Neural progenitor cell (in vitro differentiated cells): ENCODE measurements around the gene CAPG. TPM values are rescaled to one million over a fixed set of nuclear protein-coding genes. Genes with fewer than 3 reads are reported as not detected.

Experiments used
- DNase-seq: peaks from one replicate; pipeline ENCODE4 v3.0.0-alpha.2; 2016; ENCODE audit warnings: low spot score
- H2AFZ ChIP-seq: fragments of 200-600 bp; sonication (generic); replicated peaks from 2 replicates; pipeline ENCODE4 v1.6.1; 2016; ENCODE audit warnings: antibody characterized with exemption
- H3F3A ChIP-seq: fragments of 200-600 bp; sonication (generic); 2 replicates; pipeline ENCODE4 v1.6.1; 2016; ENCODE audit warnings: antibody characterized with exemption, low read depth
- H3K27ac ChIP-seq: fragments of 200-600 bp; sonication (generic); 2 replicates; pipeline ENCODE4 v1.5.1; 2016; ENCODE audit warnings: mild to moderate bottlenecking
- H3K27me3 ChIP-seq: fragments of 200-600 bp; sonication (generic); 2 replicates; pipeline ENCODE4 v1.6.1; 2016; ENCODE audit warnings: mild to moderate bottlenecking, moderate library complexity
- H3K36me3 ChIP-seq: fragments of 200-600 bp; sonication (generic); 2 replicates; pipeline ENCODE4 v1.5.1; 2016
- H3K4me1 ChIP-seq: fragments of 200-600 bp; sonication (generic); 2 replicates; pipeline ENCODE4 v1.6.1; 2016; ENCODE audit warnings: mixed run types
- H3K4me2 ChIP-seq: fragments of 200-600 bp; sonication (generic); 2 replicates; pipeline ENCODE4 v1.6.1; 2016
- H3K4me3 ChIP-seq: fragments of 200-600 bp; sonication (generic); 2 replicates; pipeline ENCODE4 v1.5.1; 2016
- H3K79me2 ChIP-seq: fragments of 200-600 bp; sonication (generic); 2 replicates; pipeline ENCODE4 v1.6.1; 2016; ENCODE audit warnings: low read depth
- H3K9ac ChIP-seq: fragments of 200-600 bp; sonication (generic); 2 replicates; pipeline ENCODE4 v1.6.1; 2016
- H3K9me3 ChIP-seq: fragments of 200-600 bp; sonication (generic); 2 replicates; pipeline ENCODE4 v1.5.1; 2016; ENCODE audit warnings: low read depth
- H4K20me1 ChIP-seq: fragments of 200-600 bp; sonication (generic); 2 replicates; pipeline ENCODE4 v1.6.1; 2016; ENCODE audit warnings: low read depth
- H3K27ac Mint-ChIP-seq: 3 replicates; pipeline ENCODE4 v1.8.0; 2021; ENCODE audit warnings: mixed read lengths
- H3K27me3 Mint-ChIP-seq: 2 replicates; pipeline ENCODE4 v1.8.0; 2022; ENCODE audit warnings: low read depth, mild to moderate bottlenecking, inconsistent platforms, moderate library complexity, mixed read lengths; ENCODE audit not compliant: insufficient read depth
- H3K36me3 Mint-ChIP-seq: 3 replicates; pipeline ENCODE4 v1.8.0; 2021; ENCODE audit warnings: mixed read lengths
- H3K4me1 Mint-ChIP-seq: 3 replicates; pipeline ENCODE4 v1.8.0; 2021; ENCODE audit warnings: mixed read lengths
- H3K4me3 Mint-ChIP-seq: 3 replicates; pipeline ENCODE4 v1.8.0; 2021; ENCODE audit warnings: mild to moderate bottlenecking, moderate library complexity, mixed read lengths
- H3K9me3 Mint-ChIP-seq: 3 replicates; pipeline ENCODE4 v1.8.0; 2020; ENCODE audit warnings: mixed read lengths
- EZH2 ChIP-seq: fragments of 200-600 bp; sonication (generic); IDR thresholded peaks from 2 replicates; pipeline ENCODE4 v1.6.1; 2017; ENCODE audit warnings: antibody characterized with exemption, mild to moderate bottlenecking, moderate library complexity
- EZH2phosphoT487 ChIP-seq: fragments of 200-600 bp; sonication (generic); IDR thresholded peaks from 2 replicates; pipeline ENCODE4 v1.6.1; 2017; ENCODE audit warnings: antibody characterized with exemption
- total RNA-seq: library from RNA; depleted of rRNA; stranded (reverse); fragments of >200 nt; gene quantifications from 2 replicates; pipeline ENCODE4 v1.2.3, GENCODE V29; 2015; ENCODE audit warnings: low replicate concordance
- TF ChIP-seq, protein P1 (sequence below): fragments of 200-600 bp; sonication (generic); IDR thresholded peaks from 2 replicates; pipeline ENCODE4 v1.5.1; 2017; ENCODE audit warnings: antibody characterized with exemption, mild to moderate bottlenecking

CAPG gene
- total RNA-seq, 1 donor from 2014 or later, result 23.9 TPM

DNA sequence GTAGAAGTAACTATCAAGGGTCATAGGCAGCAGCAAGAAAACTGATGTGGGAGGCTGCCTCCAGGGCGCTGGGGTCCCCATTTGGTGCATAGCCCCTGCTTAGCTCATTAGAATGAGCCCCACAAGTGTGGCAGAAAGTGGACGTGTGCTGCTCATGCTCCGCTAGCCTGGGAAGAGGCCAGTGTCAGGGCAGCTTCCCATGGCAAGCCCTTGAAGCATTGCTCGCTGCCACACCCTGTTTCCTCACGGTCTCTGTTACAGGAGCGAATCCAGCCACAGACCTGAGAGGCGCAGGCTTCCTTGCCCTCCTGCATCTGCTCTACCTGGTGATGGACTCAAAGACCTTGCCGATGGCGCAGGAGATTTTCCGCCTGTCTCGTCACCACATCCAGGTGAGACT, 33.1 kb downstream of the CAPG start:
- Histone ChIP-seq H3F3A (no peaks in the 10 kb centered on the region), H3K4me3 (no peak overlapping the region), H3K9ac (no peak overlapping the region), H3K79me2 (no peaks in the 10 kb centered on the region), H3K36me3 (peaks cover 17% of the 10 kb centered on the region), H3K4me1 (no peaks in the 10 kb centered on the region), H3K27ac (no peak overlapping the region), H2AFZ (no peak overlapping the region), H4K20me1 (no peaks in the 10 kb centered on the region), H3K4me2 (no peak overlapping the region), H3K9me3 (peaks cover 16% of the 10 kb centered on the region), H3K27me3 (no peaks in the 10 kb centered on the region)
- Mint-ChIP-seq H3K9me3 (peaks cover 12% of the 10 kb centered on the region), H3K36me3 (peaks cover 42% of the 10 kb centered on the region), H3K4me3 (no peak overlapping the region), H3K4me1 (no peaks in the 10 kb centered on the region), H3K27ac (no peak overlapping the region), H3K27me3 (peaks cover 4% of the 10 kb centered on the region)
- no peak for TF ChIP-seq EZH2phosphoT487
- no peak for TF ChIP-seq EZH2
- TF ChIP-seq, protein P1, sequence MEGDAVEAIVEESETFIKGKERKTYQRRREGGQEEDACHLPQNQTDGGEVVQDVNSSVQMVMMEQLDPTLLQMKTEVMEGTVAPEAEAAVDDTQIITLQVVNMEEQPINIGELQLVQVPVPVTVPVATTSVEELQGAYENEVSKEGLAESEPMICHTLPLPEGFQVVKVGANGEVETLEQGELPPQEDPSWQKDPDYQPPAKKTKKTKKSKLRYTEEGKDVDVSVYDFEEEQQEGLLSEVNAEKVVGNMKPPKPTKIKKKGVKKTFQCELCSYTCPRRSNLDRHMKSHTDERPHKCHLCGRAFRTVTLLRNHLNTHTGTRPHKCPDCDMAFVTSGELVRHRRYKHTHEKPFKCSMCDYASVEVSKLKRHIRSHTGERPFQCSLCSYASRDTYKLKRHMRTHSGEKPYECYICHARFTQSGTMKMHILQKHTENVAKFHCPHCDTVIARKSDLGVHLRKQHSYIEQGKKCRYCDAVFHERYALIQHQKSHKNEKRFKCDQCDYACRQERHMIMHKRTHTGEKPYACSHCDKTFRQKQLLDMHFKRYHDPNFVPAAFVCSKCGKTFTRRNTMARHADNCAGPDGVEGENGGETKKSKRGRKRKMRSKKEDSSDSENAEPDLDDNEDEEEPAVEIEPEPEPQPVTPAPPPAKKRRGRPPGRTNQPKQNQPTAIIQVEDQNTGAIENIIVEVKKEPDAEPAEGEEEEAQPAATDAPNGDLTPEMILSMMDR, result no peak
- DNase-seq, result no peak

DNA sequence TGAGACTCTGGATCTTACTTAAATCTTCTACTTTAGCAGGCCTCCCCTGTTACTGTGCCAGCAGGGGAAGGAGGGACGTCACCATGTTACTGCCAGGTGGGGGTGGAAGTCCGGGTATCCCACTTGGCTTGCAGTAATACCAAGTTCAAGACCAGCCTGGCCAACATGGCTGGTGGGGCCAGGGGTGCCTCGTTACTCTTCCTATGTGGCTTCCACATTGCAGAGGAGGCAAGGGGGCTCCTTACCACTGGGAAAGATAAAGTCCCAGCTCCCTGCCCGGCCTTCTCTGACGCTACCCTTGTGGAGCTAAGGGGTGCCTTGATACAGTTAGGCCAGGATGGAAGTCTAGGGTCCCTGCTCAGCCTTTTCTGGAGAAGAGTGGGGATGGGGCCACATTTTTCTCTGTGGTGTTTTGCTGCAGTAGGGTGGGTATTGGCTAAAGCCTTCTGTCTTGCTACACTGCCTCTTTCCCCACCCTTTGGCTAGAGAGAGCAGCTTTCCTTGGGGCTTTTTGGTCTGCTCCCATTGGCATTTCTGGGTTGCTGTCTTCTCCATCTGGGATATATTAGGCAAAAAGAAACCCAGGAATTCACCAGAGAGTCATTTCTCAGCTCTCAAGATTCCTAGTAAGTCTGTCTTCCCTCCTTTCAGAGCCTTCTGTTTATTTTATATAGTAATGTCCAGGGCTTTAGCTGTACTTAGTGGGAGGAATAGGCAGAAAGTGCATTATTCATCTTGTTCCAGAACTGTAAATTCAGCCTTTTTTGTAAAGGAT, 33.7 kb downstream of the CAPG start:
- no peaks in the 10 kb centered on the region for H3K4me1 ChIP-seq
- H3K9me3 Mint-ChIP-seq, result peaks cover 10% of the 10 kb centered on the region
- H3F3A ChIP-seq, result no peaks in the 10 kb centered on the region
- no peaks in the 10 kb centered on the region for H3K79me2 ChIP-seq
- H3K36me3 Mint-ChIP-seq, result peaks cover 40% of the 10 kb centered on the region
- peaks cover 17% of the 10 kb centered on the region for H3K36me3 ChIP-seq
- H3K4me3 Mint-ChIP-seq, result no peak overlapping the region
- no peak overlapping the region for H2AFZ ChIP-seq
- DNase-seq, result no peak
- no peak overlapping the region for H3K9ac ChIP-seq
- H3K4me1 Mint-ChIP-seq, result no peaks in the 10 kb centered on the region
- H3K4me2 ChIP-seq, result no peak overlapping the region
- TF ChIP-seq EZH2phosphoT487, result no peak
- TF ChIP-seq EZH2, result no peak
- TF ChIP-seq, protein P1, result no peak
- peaks cover 16% of the 10 kb centered on the region for H3K9me3 ChIP-seq
- no peak overlapping the region for H3K4me3 ChIP-seq
- H3K27me3 ChIP-seq, result no peaks in the 10 kb centered on the region
- H3K27me3 Mint-ChIP-seq, result peaks cover 4% of the 10 kb centered on the region
- no peaks in the 10 kb centered on the region for H4K20me1 ChIP-seq
- no peak overlapping the region for H3K27ac Mint-ChIP-seq
- no peak overlapping the region for H3K27ac ChIP-seq

DNA sequence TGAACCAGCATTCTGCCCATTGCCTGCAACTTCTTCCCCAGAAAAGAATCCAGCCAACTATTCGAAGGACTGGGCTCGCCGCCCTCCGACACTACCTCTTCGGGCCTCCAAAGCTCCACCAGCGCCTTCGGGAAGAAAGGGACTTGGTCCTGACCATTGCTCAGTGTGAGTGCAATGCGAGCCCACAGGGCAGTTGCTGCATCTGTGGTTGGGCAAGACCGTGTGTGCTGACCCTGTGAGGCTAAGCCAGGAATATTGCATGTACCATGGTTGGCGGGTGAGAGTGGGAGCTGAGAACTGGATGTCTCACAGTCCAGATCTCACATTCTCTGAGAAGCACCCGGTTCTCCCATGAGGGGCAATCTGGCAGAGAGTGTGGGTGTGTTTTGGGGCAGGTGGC, 39.1 kb downstream of the CAPG start:
- H3K27ac Mint-ChIP-seq, result no peak overlapping the region
- no peak overlapping the region for H3K4me3 Mint-ChIP-seq
- no peak for TF ChIP-seq EZH2phosphoT487
- TF ChIP-seq, protein P1, result no peak
- Histone ChIP-seq H3K9me3 (no peaks in the 10 kb centered on the region), H3K9ac (no peak overlapping the region), H3K36me3 (no peaks in the 10 kb centered on the region), H3K79me2 (no peaks in the 10 kb centered on the region), H4K20me1 (no peaks in the 10 kb centered on the region), H3K27ac (no peak overlapping the region), H2AFZ (no peak overlapping the region), H3K4me2 (no peak overlapping the region), H3K4me1 (no peaks in the 10 kb centered on the region), H3F3A (no peaks in the 10 kb centered on the region), H3K27me3 (no peaks in the 10 kb centered on the region), H3K4me3 (no peak overlapping the region)
- H3K36me3 Mint-ChIP-seq, result peaks cover 13% of the 10 kb centered on the region
- no peak for DNase-seq
- H3K9me3 Mint-ChIP-seq, result no peaks in the 10 kb centered on the region
- H3K27me3 Mint-ChIP-seq, result peaks cover 6% of the 10 kb centered on the region
- no peaks in the 10 kb centered on the region for H3K4me1 Mint-ChIP-seq
